Epithelial cell of esophagus (primary cell): Measurements from ENCODE around the gene RAB11A.

Experiments
- DNase-seq: peaks from one replicate; pipeline ENCODE4 v3.0.0; 2010; ENCODE audit warnings: low read depth
- H3K4me3 ChIP-seq: 2 replicates; pipeline ENCODE4 v1.5.1; 2011; ENCODE audit warnings: mild to moderate bottlenecking, low read length, control low read depth
- CTCF ChIP-seq: IDR thresholded peaks from 2 replicates; pipeline ENCODE4 v1.5.1; 2011; ENCODE audit warnings: low read depth, mild to moderate bottlenecking, low read length, control low read depth, inconsistent platforms; ENCODE audit not compliant: insufficient read depth; ENCODE audit errors: missing control alignments

RAB11A gene

DNA sequence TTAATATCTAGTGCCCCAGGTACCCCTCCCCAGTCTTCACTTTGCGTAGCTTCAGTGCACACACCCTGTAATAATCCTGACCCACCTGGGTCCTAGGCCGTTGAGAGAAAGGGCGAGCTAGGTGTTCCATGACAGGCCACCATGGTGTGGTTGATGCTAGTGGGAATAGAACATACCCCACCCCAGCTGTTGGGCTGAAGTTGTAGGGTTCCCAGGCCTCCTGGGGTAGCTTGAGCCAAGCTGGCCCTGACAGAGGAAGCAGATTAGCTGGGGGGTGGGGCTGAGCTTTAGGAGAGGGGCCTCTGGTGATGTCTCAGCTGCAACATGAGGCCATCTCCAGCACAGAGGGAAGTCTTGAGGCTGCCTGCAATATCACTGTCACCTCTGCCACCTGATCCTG lies 40.5 kb downstream of the RAB11A start:
- no peak overlapping the region for H3K4me3 ChIP-seq
- TF ChIP-seq CTCF = no peak
- no peak for DNase-seq

GRCh38 chr15:65910341-65910740 lies 41.0 kb downstream of the RAB11A start:
- no peak for DNase-seq
- no peak for TF ChIP-seq CTCF
- H3K4me3 ChIP-seq = no peak overlapping the region

DNA sequence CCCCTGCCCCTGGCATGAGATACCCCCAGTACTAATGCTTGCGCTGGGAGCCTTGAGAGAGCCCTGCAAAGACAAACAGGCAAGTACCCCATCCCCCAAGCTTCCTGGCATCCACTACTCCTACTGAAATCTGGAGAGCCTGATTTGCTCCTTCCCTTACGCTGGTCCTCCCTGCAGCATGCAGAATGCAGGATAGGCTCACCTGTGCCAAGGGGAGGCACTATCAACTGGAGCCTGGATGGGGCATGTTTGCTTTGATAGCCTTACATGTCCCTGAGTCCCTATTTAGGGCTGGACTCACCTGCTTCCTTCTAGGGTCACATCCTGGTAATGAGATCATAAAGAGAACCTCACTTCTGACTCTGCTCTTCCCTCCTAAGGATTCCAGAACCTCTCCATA lies 42.9 kb downstream of the RAB11A start:
- no peak for DNase-seq
- H3K4me3 ChIP-seq = no peak overlapping the region
- TF ChIP-seq CTCF = no peak

DNA sequence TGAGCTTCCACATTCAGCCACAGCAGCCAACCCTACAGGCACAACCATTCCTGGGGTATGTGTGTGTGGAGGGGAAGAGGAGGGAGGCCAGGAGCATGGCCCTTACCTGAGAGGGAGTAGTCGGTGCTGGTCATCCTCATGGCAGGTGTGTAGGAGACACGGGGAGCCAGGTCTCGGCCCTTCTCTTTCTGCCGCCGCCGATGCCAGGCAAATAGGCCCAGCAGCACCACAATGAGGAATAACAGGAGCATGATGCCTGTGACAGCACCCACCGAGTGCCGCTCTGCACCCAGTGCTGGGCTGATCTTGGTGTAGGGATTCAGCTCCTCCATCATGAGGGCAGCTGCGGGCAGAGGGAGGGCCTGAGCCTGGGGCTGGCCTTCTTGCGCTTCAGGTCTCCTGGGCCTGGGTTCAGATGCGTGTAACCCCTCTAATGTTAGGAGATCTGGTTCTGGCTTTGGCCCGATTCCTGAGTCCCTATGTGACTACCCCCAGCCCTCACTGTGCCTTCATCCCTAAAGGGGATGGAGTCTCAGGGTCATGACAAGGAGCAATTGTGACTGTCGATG lies 44.4 kb downstream of the RAB11A start:
- TF ChIP-seq CTCF = no peak
- no peak overlapping the region for H3K4me3 ChIP-seq
- DNase-seq = no peak

DNA sequence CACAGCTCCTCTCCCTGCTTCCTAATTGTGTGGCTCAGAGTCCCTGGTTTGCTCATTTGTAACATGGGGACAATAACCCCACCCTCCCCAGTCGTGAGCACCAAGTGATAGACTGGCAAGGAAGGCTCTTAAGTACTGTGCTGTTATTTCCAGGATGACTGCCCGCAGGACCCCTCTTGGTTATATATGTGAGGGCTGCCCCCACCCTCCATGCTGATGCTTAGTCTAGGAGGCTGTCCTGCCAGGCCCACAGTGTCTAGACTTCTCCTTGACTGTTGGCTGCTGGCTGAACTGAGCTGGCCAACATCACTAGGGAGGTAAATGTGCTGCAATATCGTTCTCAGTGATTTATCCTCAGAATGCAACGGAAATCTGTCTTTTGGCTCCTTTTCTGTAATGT lies 45.1 kb downstream of the RAB11A start:
- TF ChIP-seq CTCF = no peak
- no peak for DNase-seq

DNA sequence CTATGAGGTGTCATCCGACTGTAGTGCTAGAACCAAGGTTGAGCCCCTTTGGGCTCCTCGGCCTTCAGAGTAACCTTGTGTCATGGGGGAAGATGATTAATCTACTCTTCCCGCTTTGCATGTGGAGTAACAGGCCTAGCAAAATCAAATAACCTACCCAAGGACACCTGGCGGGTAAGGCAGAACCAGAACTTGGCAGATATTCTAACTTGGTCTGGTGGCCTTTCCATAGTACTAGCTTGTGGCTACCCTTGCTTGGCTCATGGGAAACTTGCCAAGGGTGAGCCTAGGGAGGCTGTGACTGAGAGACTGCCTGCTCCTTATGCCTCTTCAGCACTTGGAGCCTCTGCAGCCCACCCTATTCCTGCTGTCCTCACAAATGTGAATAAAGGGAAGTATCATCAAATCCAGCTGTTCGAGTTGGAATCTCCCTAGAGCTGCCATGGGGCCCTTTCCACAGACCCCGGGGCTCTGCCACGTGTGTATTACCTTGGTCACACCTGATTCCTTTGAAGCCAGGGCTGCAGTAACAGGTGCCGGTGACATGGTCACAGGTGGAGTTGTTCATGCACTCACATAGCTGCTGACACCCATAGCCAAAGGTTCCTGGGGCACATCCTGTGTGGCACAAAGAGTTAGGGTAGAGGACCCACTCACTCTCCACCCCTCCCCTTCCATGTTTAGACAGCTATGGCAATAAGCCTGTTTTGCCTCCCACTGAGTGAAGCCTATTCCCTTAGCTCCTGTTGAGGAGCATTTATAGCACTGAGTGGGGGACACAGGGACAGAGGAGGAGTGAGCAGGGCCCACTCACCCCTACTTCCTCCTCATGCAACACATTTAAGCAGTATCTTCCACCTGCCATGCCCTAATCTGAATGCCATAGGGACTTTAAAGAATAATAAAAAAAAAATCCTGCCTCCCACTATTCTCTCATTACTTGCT lies 46.0 kb downstream of the RAB11A start:
- H3K4me3 ChIP-seq = no peak overlapping the region
- DNase-seq = no peak
- TF ChIP-seq CTCF = no peak

More for the DNA sequence above, 45.1 kb downstream of the RAB11A start:
- H3K4me3 ChIP-seq = no peak overlapping the region
